Type B pancreatic cell (in vitro differentiated cells): Measurements from ENCODE around the gene AP3B1. TPM values are rescaled to one million over a fixed set of nuclear protein-coding genes. Genes with fewer than 3 reads are reported as not detected.

Source experiments
- DNase-seq: peaks from one replicate; pipeline ENCODE4 v3.0.0; 2021; ENCODE audit warnings: mixed read lengths; ENCODE audit not compliant: unreplicated experiment; ENCODE audit errors: extremely low spot score
- H3K27ac Mint-ChIP-seq: 2 replicates; pipeline ENCODE4 v1.8.0; 2021; ENCODE audit warnings: mild to moderate bottlenecking, mixed read lengths
- H3K27me3 Mint-ChIP-seq: 2 replicates; pipeline ENCODE4 v1.8.0; 2021; ENCODE audit warnings: mixed read lengths
- H3K36me3 Mint-ChIP-seq: 2 replicates; pipeline ENCODE4 v1.8.0; 2021; ENCODE audit warnings: mixed read lengths
- H3K4me1 Mint-ChIP-seq: one replicate; pipeline ENCODE4 v1.8.0; 2021; ENCODE audit warnings: mixed read lengths; ENCODE audit not compliant: unreplicated experiment
- H3K4me3 Mint-ChIP-seq: 2 replicates; pipeline ENCODE4 v1.8.0; 2021; ENCODE audit warnings: mild to moderate bottlenecking, mixed read lengths
- H3K9me3 Mint-ChIP-seq: 2 replicates; pipeline ENCODE4 v1.8.0; 2021; ENCODE audit warnings: mixed read lengths
- total RNA-seq: library from RNA; stranded (reverse); gene quantifications from 2 replicates; pipeline ENCODE4 v1.2.1, GENCODE V29; 2021; ENCODE audit warnings: low replicate concordance
- TF ChIP-seq, protein P1 (sequence below): fragments of 200-600 bp; sonication (generic); conservative IDR thresholded peaks from 2 replicates; pipeline ENCODE4 v1.5.0; 2021; ENCODE audit warnings: antibody characterized with exemption, mild to moderate bottlenecking

Gene AP3B1
- total RNA-seq, 1 donor from 2014 or later: 48.4 TPM

DNA sequence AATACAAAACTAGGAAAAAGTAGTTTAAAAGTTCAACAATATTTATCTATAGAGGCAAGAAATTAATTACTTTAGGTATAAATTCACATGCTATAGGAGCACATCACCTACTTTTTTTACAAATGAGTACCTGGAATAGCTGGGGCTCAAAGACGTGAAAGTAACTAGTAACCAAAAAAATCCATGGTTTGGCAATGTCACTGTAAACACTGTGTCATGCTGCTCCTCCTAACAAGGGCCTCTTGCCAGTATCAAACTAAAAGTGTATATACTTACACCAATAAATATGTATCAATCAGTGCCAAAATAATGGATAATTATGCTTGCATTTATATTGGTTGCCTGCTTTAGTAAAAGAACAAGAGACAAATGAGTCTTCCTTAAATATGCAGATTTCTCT, 78.9 kb downstream of the AP3B1 start:
- no peaks in the 10 kb centered on the region for H3K9me3 Mint-ChIP-seq
- H3K27me3 Mint-ChIP-seq: no peaks in the 10 kb centered on the region
- no peak for DNase-seq
- peaks cover 14% of the 10 kb centered on the region for H3K36me3 Mint-ChIP-seq
- H3K27ac Mint-ChIP-seq: no peak overlapping the region
- H3K4me3 Mint-ChIP-seq: no peak overlapping the region
- H3K4me1 Mint-ChIP-seq: no peaks in the 10 kb centered on the region
- TF ChIP-seq, protein P1, sequence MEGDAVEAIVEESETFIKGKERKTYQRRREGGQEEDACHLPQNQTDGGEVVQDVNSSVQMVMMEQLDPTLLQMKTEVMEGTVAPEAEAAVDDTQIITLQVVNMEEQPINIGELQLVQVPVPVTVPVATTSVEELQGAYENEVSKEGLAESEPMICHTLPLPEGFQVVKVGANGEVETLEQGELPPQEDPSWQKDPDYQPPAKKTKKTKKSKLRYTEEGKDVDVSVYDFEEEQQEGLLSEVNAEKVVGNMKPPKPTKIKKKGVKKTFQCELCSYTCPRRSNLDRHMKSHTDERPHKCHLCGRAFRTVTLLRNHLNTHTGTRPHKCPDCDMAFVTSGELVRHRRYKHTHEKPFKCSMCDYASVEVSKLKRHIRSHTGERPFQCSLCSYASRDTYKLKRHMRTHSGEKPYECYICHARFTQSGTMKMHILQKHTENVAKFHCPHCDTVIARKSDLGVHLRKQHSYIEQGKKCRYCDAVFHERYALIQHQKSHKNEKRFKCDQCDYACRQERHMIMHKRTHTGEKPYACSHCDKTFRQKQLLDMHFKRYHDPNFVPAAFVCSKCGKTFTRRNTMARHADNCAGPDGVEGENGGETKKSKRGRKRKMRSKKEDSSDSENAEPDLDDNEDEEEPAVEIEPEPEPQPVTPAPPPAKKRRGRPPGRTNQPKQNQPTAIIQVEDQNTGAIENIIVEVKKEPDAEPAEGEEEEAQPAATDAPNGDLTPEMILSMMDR: no peak

DNA sequence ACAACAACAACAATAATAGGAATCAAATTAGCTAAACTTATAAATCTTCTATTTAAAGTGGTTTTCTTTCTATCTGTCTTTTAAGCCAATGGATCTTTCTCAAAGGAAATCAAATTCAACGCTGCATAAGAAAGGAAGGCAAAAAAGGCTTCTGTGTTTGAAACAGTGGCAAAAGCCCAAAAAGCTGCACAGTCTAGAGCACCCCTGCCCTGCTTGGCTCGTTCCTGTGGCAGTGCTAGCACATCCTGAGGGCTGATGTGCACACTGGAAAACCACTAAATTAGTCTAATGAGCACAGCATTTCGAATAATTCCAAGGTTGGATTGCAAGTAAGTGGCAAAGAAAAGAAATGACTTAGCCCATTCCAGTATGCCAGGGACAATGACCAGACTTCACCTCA, 80.7 kb downstream of the AP3B1 start:
- H3K9me3 Mint-ChIP-seq: no peaks in the 10 kb centered on the region
- H3K27me3 Mint-ChIP-seq: no peaks in the 10 kb centered on the region
- H3K27ac Mint-ChIP-seq: no peak overlapping the region
- no peak overlapping the region for H3K4me3 Mint-ChIP-seq
- DNase-seq: no peak
- H3K36me3 Mint-ChIP-seq: peaks cover 9% of the 10 kb centered on the region
- TF ChIP-seq, protein P1: no peak
- no peaks in the 10 kb centered on the region for H3K4me1 Mint-ChIP-seq

- TF ChIP-seq, protein P1: no peak
- no peaks in the 10 kb centered on the region for H3K27me3 Mint-ChIP-seq
- H3K9me3 Mint-ChIP-seq: no peaks in the 10 kb centered on the region
- no peak for DNase-seq
- peaks cover 18% of the 10 kb centered on the region for H3K36me3 Mint-ChIP-seq
- H3K27ac Mint-ChIP-seq: no peak overlapping the region
- H3K4me1 Mint-ChIP-seq: no peaks in the 10 kb centered on the region
- H3K4me3 Mint-ChIP-seq: no peak overlapping the region
Measured at GRCh38 chr5:78211052-78211451, 83.4 kb downstream of the AP3B1 start.

- Mint-ChIP-seq H3K36me3 (peaks cover 39% of the 10 kb centered on the region), H3K27me3 (no peaks in the 10 kb centered on the region), H3K9me3 (peaks cover 10% of the 10 kb centered on the region), H3K27ac (no peak overlapping the region), H3K4me3 (no peak overlapping the region), H3K4me1 (peaks cover 4% of the 10 kb centered on the region)
- TF ChIP-seq, protein P1: no peak
- DNase-seq: no peak
Measured at GRCh38 chr5:78204241-78204640, 90.3 kb downstream of the AP3B1 start.

DNA sequence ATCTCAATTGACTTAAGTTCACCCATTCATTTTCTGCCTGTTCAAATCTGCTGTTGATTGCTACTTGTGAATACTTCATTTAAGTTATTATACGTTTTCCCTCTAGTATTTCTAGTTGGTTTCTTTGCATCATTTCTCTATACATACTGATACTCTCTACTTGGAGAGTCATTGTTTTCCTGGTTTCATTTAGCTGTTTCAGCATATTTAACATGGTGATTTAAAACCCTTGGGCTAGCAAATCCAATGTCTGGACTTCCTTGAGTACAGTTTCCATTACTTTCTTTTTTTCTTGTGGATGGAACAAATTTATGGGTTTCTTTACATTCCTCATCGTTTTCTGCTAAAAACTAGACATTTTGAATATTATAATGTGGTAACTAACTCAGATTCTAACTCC, 90.7 kb downstream of the AP3B1 start:
- peaks cover 43% of the 10 kb centered on the region for H3K36me3 Mint-ChIP-seq
- no peaks in the 10 kb centered on the region for H3K27me3 Mint-ChIP-seq
- no peak for DNase-seq

More for the DNA sequence above, 90.7 kb downstream of the AP3B1 start:
- Mint-ChIP-seq H3K4me1 (peaks cover 4% of the 10 kb centered on the region), H3K27ac (no peak overlapping the region), H3K4me3 (no peak overlapping the region), H3K9me3 (peaks cover 10% of the 10 kb centered on the region)
- TF ChIP-seq, protein P1: no peak
